ENCODE results near the gene NUP205.

DNA sequence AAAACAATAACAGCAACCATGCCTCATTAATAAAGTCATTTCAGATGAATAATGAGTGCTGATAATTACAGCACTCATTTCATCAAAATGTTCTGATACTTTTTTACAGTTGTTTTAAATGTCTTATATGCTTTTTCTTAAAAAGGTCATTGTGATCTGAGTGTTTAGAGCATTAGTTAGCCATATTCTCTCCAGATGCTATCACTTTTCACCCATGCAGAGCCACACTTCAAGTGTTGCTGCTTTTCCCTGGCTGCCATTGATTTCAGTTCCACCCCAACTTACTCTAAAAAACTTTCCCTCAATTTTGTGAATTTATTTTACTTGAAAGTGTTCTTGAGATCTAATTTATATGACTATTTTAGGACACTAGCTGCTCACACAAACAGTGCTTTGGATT is 41.8 kb downstream of the NUP205 start:
- TF ChIP-seq CTCF (conservative IDR thresholded peaks at IDR 0.05; ENCODE audit: low read depth, low read length) (no peak), EZH2 (IDR thresholded peaks at IDR 0.05; ENCODE audit: borderline replicate concordance, low read depth, low read length, poor library complexity, severe bottlenecking) (no peak)
